Neural cell (in vitro differentiated cells): ENCODE results near the gene PDS5A. TPM values are rescaled to one million over a fixed set of nuclear protein-coding genes. Genes with fewer than 3 reads are reported as not detected.
"Not testable (repeated sequence)": the region's sequence is repeated elsewhere in the genome, so short reads cannot be mapped to it uniquely, and the experiment has no call there.

Source experiments
- H2AFZ ChIP-seq: fragments of 200-600, 300-800 bp; sonication (generic), shearing (Covaris generic); 2 replicates; pipeline ENCODE4 v1.6.0; 2014; ENCODE audit warnings: low read depth, mild to moderate bottlenecking, antibody characterized with exemption, low read length, moderate library complexity
- H3F3A ChIP-seq: fragments of 200-600 bp; shearing (Covaris generic); 2 replicates; pipeline ENCODE4 v1.6.1; 2016; ENCODE audit warnings: mild to moderate bottlenecking, moderate library complexity, mixed read lengths, antibody characterized with exemption, low read length; ENCODE audit not compliant: insufficient read depth, poor library complexity, severe bottlenecking
- H3K27ac ChIP-seq: fragments of 200-600, 300-800 bp; sonication (generic), shearing (Covaris generic); 2 replicates; pipeline ENCODE4 v1.5.1; 2014; ENCODE audit warnings: mild to moderate bottlenecking, low read length, moderate library complexity
- H3K27me3 ChIP-seq: fragments of 300-800, 200-600 bp; sonication (generic), shearing (Covaris generic); 2 replicates; pipeline ENCODE4 v1.6.0; 2014; ENCODE audit warnings: mild to moderate bottlenecking, low read depth, low read length, moderate library complexity; ENCODE audit not compliant: insufficient read depth
- H3K36me3 ChIP-seq: fragments of 300-800, 200-600 bp; sonication (generic), shearing (Covaris generic); 2 replicates; pipeline ENCODE4 v1.5.1; 2014; ENCODE audit warnings: mild to moderate bottlenecking, antibody characterized with exemption, low read length, moderate library complexity; ENCODE audit not compliant: insufficient read depth
- H3K4me2 ChIP-seq: fragments of 300-800, 200-600 bp; sonication (generic), shearing (Covaris generic); 2 replicates; pipeline ENCODE4 v1.6.0; 2014; ENCODE audit warnings: mild to moderate bottlenecking, low read length
- H3K4me3 ChIP-seq: fragments of 300-800, 200-600 bp; sonication (generic), shearing (Covaris generic); 2 replicates; pipeline ENCODE4 v1.5.1; 2014; ENCODE audit warnings: mild to moderate bottlenecking, low read length, moderate library complexity
- H3K79me2 ChIP-seq: fragments of 200-600 bp; shearing (Covaris generic); replicated peaks from 2 replicates; pipeline ENCODE4 v1.6.0; 2014; ENCODE audit warnings: mild to moderate bottlenecking, low read length, moderate library complexity; ENCODE audit not compliant: insufficient read depth
- H3K9ac ChIP-seq: fragments of 300-800, 200-600 bp; sonication (generic), shearing (Covaris generic); 2 replicates; pipeline ENCODE4 v1.6.1; 2016; ENCODE audit warnings: mild to moderate bottlenecking, low read length, mixed read lengths
- H3K9me2 ChIP-seq: fragments of 200-600 bp; shearing (Covaris generic); 2 replicates; pipeline ENCODE4 v1.6.1; 2016; ENCODE audit warnings: mild to moderate bottlenecking, low read length, mixed read lengths; ENCODE audit not compliant: insufficient read depth
- H3K9me3 ChIP-seq: fragments of 200-600, 300-800 bp; sonication (generic), shearing (Covaris generic); 2 replicates; pipeline ENCODE4 v1.6.1; 2016; ENCODE audit warnings: mild to moderate bottlenecking, mixed run types, low read length, moderate library complexity, mixed read lengths
- H4K20me1 ChIP-seq: fragments of 200-600 bp; shearing (Covaris generic); 2 replicates; pipeline ENCODE4 v1.6.1; 2016; ENCODE audit warnings: mild to moderate bottlenecking, mixed run types; ENCODE audit not compliant: insufficient read depth
- CTCF ChIP-seq: fragments of 450-650 bp; IDR thresholded peaks from 2 replicates; pipeline ENCODE4 v1.5.1; 2014; ENCODE audit warnings: antibody characterized with exemption, mild to moderate bottlenecking, moderate library complexity; ENCODE audit not compliant: poor library complexity, severe bottlenecking
- EP300 ChIP-seq: fragments of 450-650 bp; conservative IDR thresholded peaks from 2 replicates; pipeline ENCODE4 v1.6.1; 2014; ENCODE audit warnings: antibody characterized with exemption, mild to moderate bottlenecking, moderate library complexity; ENCODE audit not compliant: poor library complexity, severe bottlenecking
- EZH2 ChIP-seq: fragments of 200-600, 300-800 bp; shearing (Covaris generic), sonication (generic); IDR thresholded peaks from 2 replicates; pipeline ENCODE4 v1.6.1; 2014; ENCODE audit warnings: antibody characterized with exemption, low read length, borderline replicate concordance, mild to moderate bottlenecking; ENCODE audit not compliant: insufficient read depth, poor library complexity, severe bottlenecking
- MXI1 ChIP-seq: fragments of 450-650 bp; conservative IDR thresholded peaks from 2 replicates; pipeline ENCODE4 v1.6.1; 2014; ENCODE audit warnings: antibody characterized with exemption, mild to moderate bottlenecking; ENCODE audit not compliant: poor library complexity, severe bottlenecking
- POLR2AphosphoS5 ChIP-seq: IDR thresholded peaks from 2 replicates; pipeline ENCODE4 v1.6.1; 2012
- RAD21 ChIP-seq: fragments of 450-650 bp; conservative IDR thresholded peaks from 2 replicates; pipeline ENCODE4 v1.6.1; 2014; ENCODE audit warnings: antibody characterized with exemption, mild to moderate bottlenecking, moderate library complexity
- REST ChIP-seq: IDR thresholded peaks from 2 replicates; pipeline ENCODE4 v1.6.1; 2012; ENCODE audit warnings: borderline replicate concordance
- SMC3 ChIP-seq: fragments of 450-650 bp; conservative IDR thresholded peaks from 2 replicates; pipeline ENCODE4 v1.6.1; 2014; ENCODE audit warnings: antibody characterized with exemption, mild to moderate bottlenecking, moderate library complexity; ENCODE audit not compliant: poor library complexity
- TAF1 ChIP-seq: IDR thresholded peaks from 2 replicates; pipeline ENCODE4 v1.6.1; 2012; ENCODE audit warnings: low read depth
- polyA plus RNA-seq: library from polyadenylated mRNA; depleted of rRNA; stranded (reverse); fragments of >200 nt; gene quantifications from 2 replicates; pipeline ENCODE4 v1.2.3, GENCODE V29; 2014

The PDS5A gene
- polyA plus RNA-seq, 1 donor from 2014 or later, result 46.3 TPM

- no peaks in the 10 kb centered on the region for H4K20me1 ChIP-seq
- no peaks in the 10 kb centered on the region for H3K9me3 ChIP-seq
- peaks cover 5% of the 10 kb centered on the region for H3K79me2 ChIP-seq
- no peak overlapping the region for H3K9ac ChIP-seq
- no peaks in the 10 kb centered on the region for H3K27me3 ChIP-seq
- no peak overlapping the region for H2AFZ ChIP-seq
- no peak for TF ChIP-seq EZH2
- no peak for TF ChIP-seq EP300
- TF ChIP-seq SMC3, result no peak
- no peak for TF ChIP-seq RAD21
- TF ChIP-seq MXI1, result no peak
- no peak for TF ChIP-seq REST
- TF ChIP-seq TAF1, result no peak
- TF ChIP-seq CTCF, result no peak
- no peak for TF ChIP-seq POLR2AphosphoS5
- H3K27ac ChIP-seq, result no peak overlapping the region
- H3K36me3 ChIP-seq, result peaks cover 5% of the 10 kb centered on the region
- H3K9me2 ChIP-seq, result no peaks in the 10 kb centered on the region
- no peak overlapping the region for H3K4me2 ChIP-seq
- H3K4me3 ChIP-seq, result no peak overlapping the region
- H3F3A ChIP-seq, result no peaks in the 10 kb centered on the region
These were observed 72.1 kb downstream of the PDS5A start for GRCh38 chr4:39905656-39906055.

- not testable (repeated sequence) for H3F3A ChIP-seq, H2AFZ ChIP-seq, H3K4me3 ChIP-seq, H3K27me3 ChIP-seq, H3K36me3 ChIP-seq, H3K9ac ChIP-seq, H3K27ac ChIP-seq, H3K79me2 ChIP-seq, H3K9me2 ChIP-seq, H3K9me3 ChIP-seq, H4K20me1 ChIP-seq, H3K4me2 ChIP-seq
These were observed 72.7 kb downstream of the PDS5A start for GRCh38 chr4:39905019-39905418.

GRCh38 chr4:39900966-39901365, 76.7 kb downstream of the PDS5A start:
- no peak for TF ChIP-seq REST
- TF ChIP-seq POLR2AphosphoS5, result no peak
- no peak for TF ChIP-seq SMC3
- TF ChIP-seq MXI1, result no peak
- TF ChIP-seq EP300, result no peak
- TF ChIP-seq RAD21, result no peak
- no peak for TF ChIP-seq TAF1
- TF ChIP-seq EZH2, result no peak
- TF ChIP-seq CTCF, result no peak
- no peaks in the 10 kb centered on the region for H3K27me3 ChIP-seq
- H3K9me3 ChIP-seq, result no peaks in the 10 kb centered on the region
- H2AFZ ChIP-seq, result no peak overlapping the region
- no peaks in the 10 kb centered on the region for H3F3A ChIP-seq
- H3K36me3 ChIP-seq, result peaks cover 5% of the 10 kb centered on the region
- H3K4me2 ChIP-seq, result no peak overlapping the region
- H3K9ac ChIP-seq, result no peak overlapping the region
- H3K4me3 ChIP-seq, result no peak overlapping the region
- no peaks in the 10 kb centered on the region for H4K20me1 ChIP-seq
- no peaks in the 10 kb centered on the region for H3K79me2 ChIP-seq
- H3K27ac ChIP-seq, result no peak overlapping the region
- H3K9me2 ChIP-seq, result no peaks in the 10 kb centered on the region
